GM19238 (cell line): ENCODE results near the gene ANXA3.

Experiments
- DNase-seq: peaks from one replicate; pipeline ENCODE4 v3.0.0; 2011; ENCODE audit warnings: low spot score; ENCODE audit not compliant: insufficient read length

The ANXA3 gene

GRCh38 chr4:78644744-78645330, 93.3 kb downstream of the ANXA3 start:
- no peak for DNase-seq

DNA sequence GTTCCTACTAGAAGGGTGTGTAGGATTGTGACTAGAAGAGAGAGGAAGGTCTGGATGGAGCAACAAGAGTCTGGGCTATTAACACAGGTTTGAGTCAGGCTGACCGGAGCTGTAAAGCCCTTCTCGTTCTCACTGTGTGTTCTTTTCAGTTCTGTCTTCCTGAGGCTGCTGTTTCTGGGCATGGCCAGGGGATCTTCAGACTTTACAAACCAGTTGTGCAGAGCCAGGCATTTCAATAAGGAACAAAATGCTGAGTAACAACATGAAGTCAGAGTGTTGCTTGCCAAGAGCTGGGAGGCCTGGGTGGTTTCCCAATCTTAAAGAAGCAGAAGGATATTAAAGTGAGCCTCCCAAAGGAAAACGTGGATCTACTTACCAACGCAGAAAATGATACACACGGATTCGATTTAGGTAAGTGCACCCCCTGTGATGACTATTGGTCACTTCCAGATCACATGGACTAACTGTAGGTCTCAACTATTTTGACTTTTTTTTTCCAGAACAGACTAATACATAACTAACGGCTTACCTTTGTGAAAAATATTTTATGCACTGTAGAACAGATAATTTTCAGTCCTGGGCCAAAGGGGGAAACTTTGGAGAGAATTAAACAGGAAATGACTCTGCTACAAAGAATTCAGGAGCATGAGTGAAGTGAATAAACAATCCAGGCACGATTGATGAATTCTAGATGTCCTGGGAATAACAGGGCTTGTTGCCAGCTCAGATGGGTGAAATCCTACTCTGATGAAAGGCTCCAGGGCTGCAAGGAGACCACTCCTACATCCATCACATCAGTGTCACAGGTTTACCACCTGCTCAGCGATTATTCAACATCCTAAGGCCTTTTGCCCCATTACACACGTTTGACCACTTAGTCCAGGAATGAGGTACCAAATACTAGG, 94.5 kb downstream of the ANXA3 start:
- no peak for DNase-seq

DNA sequence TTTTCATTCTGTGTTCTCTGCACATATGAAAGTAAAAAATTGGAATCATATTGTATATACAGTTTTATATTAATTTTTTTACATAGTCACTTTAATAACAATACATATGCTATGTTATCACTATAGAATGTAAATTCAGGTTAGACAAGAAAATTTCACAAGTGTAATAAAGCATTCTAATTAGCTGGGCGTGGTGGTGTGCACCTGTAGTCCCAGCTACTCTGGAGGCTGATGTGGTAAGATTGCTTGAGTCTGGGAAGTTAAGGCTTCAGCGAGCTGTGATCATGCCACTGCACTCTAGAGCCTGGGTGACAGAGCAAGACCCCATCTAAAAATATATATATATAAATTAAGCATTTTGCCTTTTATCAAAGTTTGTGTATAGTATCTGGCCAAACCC, 95.7 kb downstream of the ANXA3 start:
- no peak for DNase-seq

- no peak for DNase-seq
Measured at GRCh38 chr4:78648640-78649363, 97.2 kb downstream of the ANXA3 start.

GRCh38 chr4:78650106-78651024, 98.8 kb downstream of the ANXA3 start:
- no peak for DNase-seq

- no peak for DNase-seq
Measured at GRCh38 chr4:78651250-78651860, 99.8 kb downstream of the ANXA3 start.

GRCh38 chr4:78652282-78652876, 100.8 kb downstream of the ANXA3 start:
- DNase-seq: no peak

DNA sequence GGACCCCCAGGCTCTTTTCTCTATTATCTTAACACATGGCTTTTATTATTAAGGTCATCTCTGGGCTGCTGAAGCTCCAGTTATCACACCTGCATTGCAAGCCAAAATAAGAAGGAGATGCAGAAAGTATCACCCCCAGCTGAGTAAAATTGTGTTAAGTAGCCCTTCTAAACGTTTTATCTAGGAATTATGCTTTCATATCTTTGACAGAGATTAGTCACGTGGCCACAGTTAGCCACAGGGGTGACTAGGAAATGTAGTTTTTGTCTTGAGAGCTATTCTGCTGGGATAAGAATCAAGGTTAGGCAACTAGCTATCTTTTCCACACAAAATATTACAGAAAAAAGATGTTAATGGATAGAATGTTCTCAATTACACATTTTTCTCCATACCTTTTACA, 102.1 kb downstream of the ANXA3 start:
- DNase-seq: no peak

DNA sequence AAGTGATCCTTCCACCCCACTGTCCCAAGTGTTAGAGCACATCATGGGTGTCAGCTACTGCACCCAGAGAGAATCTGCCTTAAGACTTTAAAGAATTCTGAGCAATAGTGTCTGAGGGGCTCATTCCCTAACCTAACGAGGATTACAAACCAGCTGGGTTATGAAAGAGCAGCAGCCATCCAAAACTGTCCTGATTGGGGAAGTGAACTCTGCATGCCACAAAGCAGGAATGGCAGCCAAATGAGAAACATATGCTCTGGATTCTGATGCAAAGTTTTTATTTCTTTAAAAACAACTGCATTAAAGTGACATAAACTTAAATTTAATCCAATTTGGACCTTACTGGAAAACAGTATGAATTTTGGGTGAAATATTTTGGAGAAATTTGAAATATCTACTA, 103.2 kb downstream of the ANXA3 start:
- DNase-seq: no peak

DNA sequence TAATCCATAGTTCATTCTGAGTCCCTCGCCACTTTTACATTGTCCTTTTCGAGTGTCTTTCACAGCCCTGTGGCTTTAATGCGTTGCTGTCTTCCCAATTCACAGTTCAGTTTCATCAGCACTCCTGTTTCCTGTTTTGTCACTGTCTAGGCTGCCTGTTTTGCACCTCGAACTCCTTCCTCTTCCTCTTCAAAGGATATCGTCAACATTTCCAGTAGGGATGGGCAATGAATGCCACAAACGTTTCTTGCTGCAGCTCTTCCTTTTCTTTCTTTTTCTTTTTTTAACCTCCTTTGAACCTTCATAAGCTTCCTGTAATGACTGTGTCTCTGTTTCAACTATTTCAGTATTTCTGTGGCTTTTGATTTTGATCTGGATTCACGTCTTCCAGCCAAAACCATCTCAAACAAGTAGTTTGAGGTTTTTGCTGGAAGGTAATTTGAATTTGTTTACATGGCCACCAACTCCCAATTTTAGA, 105.4 kb downstream of the ANXA3 start:
- no peak for DNase-seq

DNA sequence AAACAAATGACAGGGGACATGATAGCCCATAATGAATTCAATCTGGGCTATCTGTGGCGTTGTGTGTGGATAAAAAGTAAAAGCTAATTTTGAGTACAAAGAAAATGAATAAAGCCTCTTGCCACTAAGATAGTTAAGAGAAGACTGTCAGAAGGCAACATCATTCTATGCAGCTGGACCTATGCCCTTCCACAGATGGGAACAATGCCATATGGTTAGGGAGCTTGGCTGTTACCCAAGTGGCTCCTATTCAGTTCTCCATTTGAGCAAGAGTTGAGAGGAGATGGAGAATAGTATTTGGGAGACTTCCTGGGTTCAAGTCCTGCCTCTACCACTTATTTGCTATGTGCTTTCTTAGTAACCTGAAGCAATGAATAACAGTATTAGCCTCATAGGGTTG, 107.7 kb downstream of the ANXA3 start:
- no peak for DNase-seq

- no peak for DNase-seq
Measured at GRCh38 chr4:78659665-78660064, 108.1 kb downstream of the ANXA3 start.
